Neural progenitor cell (in vitro differentiated cells): Measurements from ENCODE around the gene CREBL2.

Source experiments
- CTCF ChIP-seq: fragments of 200-600 bp; sonication (generic); IDR thresholded peaks from 2 replicates; pipeline ENCODE4 v1.5.1; 2017; ENCODE audit warnings: antibody characterized with exemption, mild to moderate bottlenecking
- EZH2 ChIP-seq: fragments of 200-600 bp; sonication (generic); IDR thresholded peaks from 2 replicates; pipeline ENCODE4 v1.6.1; 2017; ENCODE audit warnings: antibody characterized with exemption, mild to moderate bottlenecking, moderate library complexity

- TF ChIP-seq CTCF (no peak), EZH2 (no peak)
Observed at GRCh38 chr12:12627308-12627827, 15.7 kb downstream of the CREBL2 start.
